ENCODE measurements around the gene ZNF574.

The ZNF574 gene

DNA sequence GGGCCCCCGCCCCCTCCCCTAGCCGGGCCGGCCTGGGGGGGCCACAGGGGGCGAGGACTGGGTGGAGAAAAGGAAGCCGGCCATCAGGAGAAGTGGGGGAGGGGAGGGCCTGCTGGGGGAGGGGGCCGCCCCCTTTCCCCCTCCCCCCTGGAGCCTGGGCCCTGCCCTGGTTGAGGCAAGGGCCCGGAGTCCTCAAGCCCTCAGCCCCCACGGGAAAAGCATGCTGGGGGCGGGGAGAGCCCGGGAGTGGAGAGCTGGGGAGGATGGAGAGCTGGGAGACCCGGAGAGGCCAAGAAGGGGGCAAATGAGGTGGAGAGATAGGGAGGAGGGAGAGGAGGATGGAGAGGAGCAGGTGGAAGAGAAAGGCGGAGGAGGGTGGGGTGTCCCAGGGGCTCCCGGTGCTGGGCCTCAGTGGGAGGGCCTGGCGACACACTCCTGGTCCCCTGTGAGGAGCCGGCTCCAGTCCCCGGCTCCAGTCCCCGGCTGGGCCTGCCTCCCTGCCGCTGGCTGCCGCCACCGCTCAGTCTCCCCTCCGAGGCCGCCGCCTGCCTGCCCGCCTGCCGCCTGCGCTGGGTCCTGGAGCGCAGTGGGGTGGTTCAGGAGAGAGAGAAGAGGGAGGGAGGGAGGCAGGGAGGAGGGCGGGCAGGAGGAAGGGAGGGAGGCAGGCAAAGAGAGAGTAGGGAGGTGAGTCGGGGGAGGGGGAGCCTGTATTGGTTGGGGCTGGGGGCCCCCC is 6.2 kb upstream of the ZNF574 start, which contains the start of gene GRIK5:
Gene GRIK5, minus strand, starts transcription at position 588 of the 733 bp plus-strand sequence. CDS start 4,436 bp downstream, outside the sequence.
- Histone ChIP-seq H3K36me3 (ENCODE audit: control insufficient read depth, low read length) (no peaks in the 10 kb centered on the region), H3K9me3 (ENCODE audit: control insufficient read depth, insufficient read depth, low read length) (no peaks in the 10 kb centered on the region), H3K27ac (ENCODE audit: low read depth, low read length) (no peak within 1 kb of the TSS), H3K9me2 (replicated peaks; ENCODE audit: control insufficient read depth, low read length) (no peaks in the 10 kb centered on the region), H3F3A (ENCODE audit: control insufficient read depth, insufficient read depth) (peaks cover 10% of the 10 kb centered on the region), H3K4me1 (ENCODE audit: control insufficient read depth, low read length) (peaks cover 20% of the 10 kb centered on the region), H3K4me3 (ENCODE audit: low read length) (no peak within 1 kb of the TSS), H4K20me1 (ENCODE audit: control insufficient read depth, insufficient read depth, low read depth, low read length) (no peaks in the 10 kb centered on the region), H3K79me2 (ENCODE audit: control insufficient read depth, low read length) (peaks cover under 1% of the 10 kb centered on the region), H3K4me2 (ENCODE audit: low read length) (no peak within 1 kb of the TSS), H3K27me3 (ENCODE audit: control insufficient read depth, low read length) (peaks cover 29% of the 10 kb centered on the region)
- TF ChIP-seq EZH2phosphoT487 (IDR thresholded peaks at IDR 0.05; ENCODE audit: borderline replicate concordance, low read length) = no peak
- TF ChIP-seq, protein P1, sequence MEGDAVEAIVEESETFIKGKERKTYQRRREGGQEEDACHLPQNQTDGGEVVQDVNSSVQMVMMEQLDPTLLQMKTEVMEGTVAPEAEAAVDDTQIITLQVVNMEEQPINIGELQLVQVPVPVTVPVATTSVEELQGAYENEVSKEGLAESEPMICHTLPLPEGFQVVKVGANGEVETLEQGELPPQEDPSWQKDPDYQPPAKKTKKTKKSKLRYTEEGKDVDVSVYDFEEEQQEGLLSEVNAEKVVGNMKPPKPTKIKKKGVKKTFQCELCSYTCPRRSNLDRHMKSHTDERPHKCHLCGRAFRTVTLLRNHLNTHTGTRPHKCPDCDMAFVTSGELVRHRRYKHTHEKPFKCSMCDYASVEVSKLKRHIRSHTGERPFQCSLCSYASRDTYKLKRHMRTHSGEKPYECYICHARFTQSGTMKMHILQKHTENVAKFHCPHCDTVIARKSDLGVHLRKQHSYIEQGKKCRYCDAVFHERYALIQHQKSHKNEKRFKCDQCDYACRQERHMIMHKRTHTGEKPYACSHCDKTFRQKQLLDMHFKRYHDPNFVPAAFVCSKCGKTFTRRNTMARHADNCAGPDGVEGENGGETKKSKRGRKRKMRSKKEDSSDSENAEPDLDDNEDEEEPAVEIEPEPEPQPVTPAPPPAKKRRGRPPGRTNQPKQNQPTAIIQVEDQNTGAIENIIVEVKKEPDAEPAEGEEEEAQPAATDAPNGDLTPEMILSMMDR (IDR thresholded peaks at IDR 0.05; ENCODE audit: low read depth, low read length, poor library complexity, severe bottlenecking) = no peak

- Histone ChIP-seq H3K9me3 (ENCODE audit: control insufficient read depth, insufficient read depth, low read length) (no peaks in the 10 kb centered on the region), H3K27me3 (ENCODE audit: control insufficient read depth, low read length) (peaks cover 29% of the 10 kb centered on the region), H3K27ac (ENCODE audit: low read depth, low read length) (no peak overlapping the region), H3K79me2 (ENCODE audit: control insufficient read depth, low read length) (peaks cover 10% of the 10 kb centered on the region), H3K4me2 (ENCODE audit: low read length) (no peak overlapping the region), H3K36me3 (ENCODE audit: control insufficient read depth, low read length) (no peaks in the 10 kb centered on the region; the same call in 1 of the 2 replicates), H3F3A (ENCODE audit: control insufficient read depth, insufficient read depth) (peaks cover 10% of the 10 kb centered on the region), H3K4me3 (ENCODE audit: low read length) (no peak overlapping the region), H3K4me1 (ENCODE audit: control insufficient read depth, low read length) (peaks cover 23% of the 10 kb centered on the region), H3K9me2 (replicated peaks; ENCODE audit: control insufficient read depth, low read length) (no peaks in the 10 kb centered on the region), H4K20me1 (ENCODE audit: control insufficient read depth, insufficient read depth, low read depth, low read length) (no peaks in the 10 kb centered on the region)
- TF ChIP-seq, protein P1 (IDR thresholded peaks at IDR 0.05; ENCODE audit: low read depth, low read length, poor library complexity, severe bottlenecking) = no peak
- no peak for TF ChIP-seq EZH2phosphoT487 (IDR thresholded peaks at IDR 0.05; ENCODE audit: borderline replicate concordance, low read length)
Measured at GRCh38 chr19:42071247-42071646, 4.7 kb upstream of the ZNF574 start.

- peaks cover 33% of the 10 kb centered on the region for H3K36me3 ChIP-seq (ENCODE audit: control insufficient read depth, low read length)
- H3K27ac ChIP-seq (ENCODE audit: low read depth, low read length) = peak overlapping the region; percentile 71
- no peaks in the 10 kb centered on the region for H3K9me2 ChIP-seq (replicated peaks; ENCODE audit: control insufficient read depth, low read length)
- peak overlapping the region; percentile 77 for H3K4me3 ChIP-seq (ENCODE audit: low read length)
- no peaks in the 10 kb centered on the region for H3K9me3 ChIP-seq (ENCODE audit: control insufficient read depth, insufficient read depth, low read length)
- H3K27me3 ChIP-seq (ENCODE audit: control insufficient read depth, low read length) = peaks cover 3% of the 10 kb centered on the region; the same call in 1 of the 2 replicates
- TF ChIP-seq EZH2phosphoT487 (IDR thresholded peaks at IDR 0.05; ENCODE audit: borderline replicate concordance, low read length) = no peak
- TF ChIP-seq, protein P1 (IDR thresholded peaks at IDR 0.05; ENCODE audit: low read depth, low read length, poor library complexity, severe bottlenecking) = no peak
- peaks cover 20% of the 10 kb centered on the region for H3K4me1 ChIP-seq (ENCODE audit: control insufficient read depth, low read length)
- H3K79me2 ChIP-seq (ENCODE audit: control insufficient read depth, low read length) = peaks cover 45% of the 10 kb centered on the region
- H4K20me1 ChIP-seq (ENCODE audit: control insufficient read depth, insufficient read depth, low read depth, low read length) = peaks cover 22% of the 10 kb centered on the region
- H3F3A ChIP-seq (ENCODE audit: control insufficient read depth, insufficient read depth) = peaks cover 13% of the 10 kb centered on the region
- H3K4me2 ChIP-seq (ENCODE audit: low read length) = peak overlapping the region; percentile 82
Measured at GRCh38 chr19:42074513-42075363, 1.2 kb upstream of the ZNF574 start.

Data from DOHH2 (cell line).